ENCODE measurements around the gene MS4A6E. TPM values are rescaled to one million over a fixed set of nuclear protein-coding genes. Genes with fewer than 3 reads are reported as not detected.

Gene MS4A6E
- total and polyA plus RNA-seq, 4 donors: 1.3 TPM; not detected in 3

- intact Hi-C loops (cut with DNase I): no loop called here
Observed at GRCh38 chr11:60303661-60304060, 23.4 kb upstream of the MS4A6E start.

GRCh38 chr11:60305906-60306619 lies 21.0 kb upstream of the MS4A6E start:
- no peaks in the 10 kb centered on the region for H3K27me3 ChIP-seq (ENCODE audit: control insufficient read depth in 1 of 2, insufficient read depth in 2 of 2, low read length in 1 of 2)
- ATAC-seq (ENCODE audit: low FRiP score) (no peak), DNase-seq (no peak)
- H3K4me1 ChIP-seq (ENCODE audit: control insufficient read depth in 1 of 2, insufficient read depth in 2 of 2, low read length in 2 of 2): no peaks in the 10 kb centered on the region
- H3K27ac ChIP-seq (ENCODE audit: low read depth in 1 of 2, low read length in 2 of 2): no peak overlapping the region
- 81% methylated on average over 3 of the region's 3 CpGs for WGBS, 2 donors
- H3K9me3 ChIP-seq (ENCODE audit: control insufficient read depth, low read length): no peaks in the 10 kb centered on the region
- intact Hi-C loops (cut with DNase I): no loop called here
- H3K4me3 ChIP-seq (ENCODE audit: low read length in 2 of 2): no peak overlapping the region
- no peaks in the 10 kb centered on the region for H3K36me3 ChIP-seq (ENCODE audit: control insufficient read depth in 1 of 2, insufficient read depth in 2 of 2, low read length in 1 of 2)

More at GRCh38 chr11:60303661-60304060, 23.4 kb upstream of the MS4A6E start:
- H3K4me1 ChIP-seq (ENCODE audit: control insufficient read depth in 1 of 2, insufficient read depth in 2 of 2, low read length in 2 of 2): no peaks in the 10 kb centered on the region
- H3K36me3 ChIP-seq (ENCODE audit: control insufficient read depth in 1 of 2, insufficient read depth in 2 of 2, low read length in 1 of 2): no peaks in the 10 kb centered on the region
- H3K27me3 ChIP-seq (ENCODE audit: control insufficient read depth in 1 of 2, insufficient read depth in 2 of 2, low read length in 1 of 2): no peaks in the 10 kb centered on the region
- DNase-seq (no peak), ATAC-seq (ENCODE audit: low FRiP score) (no peak)
- no peaks in the 10 kb centered on the region for H3K9me3 ChIP-seq (ENCODE audit: control insufficient read depth, low read length)
- 72 to 80% methylated on average over 5 of the region's 5 CpGs for WGBS, 2 donors
- H3K27ac ChIP-seq (ENCODE audit: low read depth in 1 of 2, low read length in 2 of 2): no peak overlapping the region
- no peak overlapping the region for H3K4me3 ChIP-seq (ENCODE audit: low read length in 2 of 2)

DNA sequence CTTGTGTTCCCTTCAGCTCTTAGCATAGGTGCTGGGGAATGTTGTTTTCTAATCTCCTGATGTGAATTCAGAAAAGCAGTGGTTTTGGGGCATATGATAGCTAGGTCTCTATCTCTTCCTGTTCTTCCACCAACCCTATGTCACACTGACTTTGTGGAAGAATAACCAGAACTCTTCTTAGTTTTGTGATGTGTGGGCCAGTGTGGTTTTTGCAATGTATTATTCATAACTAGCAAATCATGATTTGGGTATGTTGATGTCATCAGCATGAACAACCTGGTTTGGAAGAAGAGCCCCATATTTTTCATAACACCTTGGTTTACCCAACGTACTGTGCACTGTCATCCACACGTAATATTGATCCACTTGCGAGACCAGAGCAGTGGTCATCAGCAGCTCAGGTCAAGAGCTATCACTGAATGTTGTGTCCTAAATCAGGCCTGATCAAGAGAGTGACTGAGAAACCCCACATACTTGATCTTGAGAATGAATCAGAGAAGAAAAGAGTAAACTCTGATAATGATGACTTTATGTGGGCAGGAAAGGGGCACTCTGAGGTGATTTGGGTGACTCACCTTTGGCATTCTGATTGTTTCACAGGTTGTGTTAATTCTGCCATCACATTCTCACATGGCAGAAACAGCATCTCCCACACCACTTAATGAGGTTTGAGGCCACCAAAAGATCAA lies 19.4 kb upstream of the MS4A6E start:
- H3K36me3 ChIP-seq (ENCODE audit: control insufficient read depth in 1 of 2, insufficient read depth in 2 of 2, low read length in 1 of 2): no peaks in the 10 kb centered on the region
- H3K4me3 ChIP-seq (ENCODE audit: low read length in 2 of 2): no peak overlapping the region
- no peaks in the 10 kb centered on the region for H3K27me3 ChIP-seq (ENCODE audit: control insufficient read depth in 1 of 2, insufficient read depth in 2 of 2, low read length in 1 of 2)
- 79 to 89% methylated on average over 3 of the region's 3 CpGs for WGBS, 2 donors
- no peak overlapping the region for H3K27ac ChIP-seq (ENCODE audit: low read depth in 1 of 2, low read length in 2 of 2)
- H3K4me1 ChIP-seq (ENCODE audit: control insufficient read depth in 1 of 2, insufficient read depth in 2 of 2, low read length in 2 of 2): no peaks in the 10 kb centered on the region
- no peaks in the 10 kb centered on the region for H3K9me3 ChIP-seq (ENCODE audit: control insufficient read depth, low read length)
- no peak for ATAC-seq (ENCODE audit: low FRiP score)
- no peak for DNase-seq
- intact Hi-C loops (cut with DNase I): no loop called here

DNA sequence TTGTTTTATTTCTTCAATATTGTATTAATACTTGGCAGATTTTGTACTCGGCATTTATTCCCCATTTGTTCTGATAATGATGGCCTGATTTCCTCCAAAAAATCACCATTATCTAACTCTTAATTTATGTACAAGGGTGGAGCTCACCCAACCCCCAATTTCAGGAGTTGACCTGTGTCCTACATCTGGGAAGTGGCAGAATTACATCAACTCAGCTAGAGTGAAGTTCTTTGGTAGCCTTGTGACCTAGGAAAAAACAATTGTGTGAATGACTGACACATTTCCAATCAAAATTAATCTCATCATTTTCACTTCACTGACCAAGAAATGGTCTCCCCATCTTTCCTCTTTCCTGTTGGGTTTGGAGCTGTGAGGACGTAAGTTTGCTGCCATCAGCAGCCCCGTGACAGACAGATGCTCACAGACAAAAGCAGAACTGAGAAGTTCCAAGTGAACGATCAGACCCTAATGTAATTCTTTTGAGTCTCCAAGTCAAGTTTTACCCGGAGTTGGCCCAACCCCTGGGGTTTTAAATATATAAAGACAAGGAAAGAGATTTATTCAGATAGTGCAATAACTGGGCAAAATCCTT lies 16.6 kb upstream of the MS4A6E start:
- Histone ChIP-seq H3K9me3 (ENCODE audit: control insufficient read depth, low read length) (no peaks in the 10 kb centered on the region), H3K36me3 (ENCODE audit: control insufficient read depth in 1 of 2, insufficient read depth in 2 of 2, low read length in 1 of 2) (no peaks in the 10 kb centered on the region), H3K4me1 (ENCODE audit: control insufficient read depth in 1 of 2, insufficient read depth in 2 of 2, low read length in 2 of 2) (no peaks in the 10 kb centered on the region), H3K27ac (ENCODE audit: low read depth in 1 of 2, low read length in 2 of 2) (no peak overlapping the region), H3K27me3 (ENCODE audit: control insufficient read depth in 1 of 2, insufficient read depth in 2 of 2, low read length in 1 of 2) (no peaks in the 10 kb centered on the region), H3K4me3 (ENCODE audit: low read length in 2 of 2) (no peak overlapping the region)
- ATAC-seq (ENCODE audit: low FRiP score) (peak; percentile 54), DNase-seq (peak in 1 of 2 donors; percentile 77)
- intact Hi-C loops (cut with DNase I): no loop called here
- 41 to 53% methylated on average over 5 of the region's 5 CpGs for WGBS, 2 donors

DNA sequence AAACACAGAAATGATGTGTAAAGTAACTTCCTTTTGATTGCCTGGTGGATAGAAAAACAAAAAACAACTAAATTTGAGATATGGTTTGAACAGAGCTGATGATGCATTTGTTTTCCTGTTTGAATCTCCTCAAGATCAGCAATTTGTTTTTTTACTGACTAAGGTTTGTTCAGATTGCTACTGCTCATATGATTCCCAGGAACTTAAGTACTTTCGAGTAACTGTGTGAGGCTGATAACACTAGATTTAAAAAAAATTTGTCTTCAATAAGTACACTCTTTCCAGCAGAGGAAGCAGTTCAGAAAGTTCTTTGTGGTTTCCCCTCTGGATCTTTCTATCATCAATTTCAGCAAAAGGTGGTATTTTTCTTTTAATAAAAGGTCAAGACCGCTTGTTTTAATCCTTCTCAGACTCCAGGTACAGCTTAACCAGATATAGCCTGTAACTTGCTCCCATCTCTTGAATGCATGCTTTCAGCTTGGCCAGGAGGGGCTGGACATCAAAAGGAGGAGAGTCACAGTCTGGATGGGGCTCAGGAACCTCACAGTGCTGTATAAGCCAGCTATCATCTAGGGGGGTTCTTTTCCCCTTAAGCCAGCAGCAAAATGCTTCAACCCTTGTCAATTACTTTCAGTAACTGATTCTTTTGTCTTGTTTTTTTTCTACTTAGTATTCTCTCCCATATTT lies 12.3 kb upstream of the MS4A6E start:
- peaks cover 8% of the 10 kb centered on the region for H3K9me3 ChIP-seq (ENCODE audit: control insufficient read depth, low read length)
- intact Hi-C loops (cut with DNase I): no loop called here
- ATAC-seq (ENCODE audit: low FRiP score) (no peak), DNase-seq (no peak)
- 38 to 62% methylated on average over 2 of the region's 2 CpGs for WGBS, 2 donors
- no peaks in the 10 kb centered on the region for H3K4me1 ChIP-seq (ENCODE audit: control insufficient read depth in 1 of 2, insufficient read depth in 2 of 2, low read length in 2 of 2)
- H3K4me3 ChIP-seq (ENCODE audit: low read length in 2 of 2): no peak overlapping the region
- H3K27ac ChIP-seq (ENCODE audit: low read depth in 1 of 2, low read length in 2 of 2): no peak overlapping the region
- no peaks in the 10 kb centered on the region for H3K36me3 ChIP-seq (ENCODE audit: control insufficient read depth in 1 of 2, insufficient read depth in 2 of 2, low read length in 1 of 2)
- no peaks in the 10 kb centered on the region for H3K27me3 ChIP-seq (ENCODE audit: control insufficient read depth in 1 of 2, insufficient read depth in 2 of 2, low read length in 1 of 2)

GRCh38 chr11:60315871-60316270 lies 11.2 kb upstream of the MS4A6E start:
- H3K9me3 ChIP-seq (ENCODE audit: control insufficient read depth, low read length): peaks cover 8% of the 10 kb centered on the region
- H3K27ac ChIP-seq (ENCODE audit: low read depth in 1 of 2, low read length in 2 of 2): no peak overlapping the region
- DNase-seq (no peak), ATAC-seq (ENCODE audit: low FRiP score) (no peak)
- no peak overlapping the region for H3K4me3 ChIP-seq (ENCODE audit: low read length in 2 of 2)
- H3K4me1 ChIP-seq (ENCODE audit: control insufficient read depth in 1 of 2, insufficient read depth in 2 of 2, low read length in 2 of 2): no peaks in the 10 kb centered on the region
- intact Hi-C loops (cut with DNase I): no loop called here
- no peaks in the 10 kb centered on the region for H3K27me3 ChIP-seq (ENCODE audit: control insufficient read depth in 1 of 2, insufficient read depth in 2 of 2, low read length in 1 of 2)
- H3K36me3 ChIP-seq (ENCODE audit: control insufficient read depth in 1 of 2, insufficient read depth in 2 of 2, low read length in 1 of 2): no peaks in the 10 kb centered on the region

- H3K4me1 ChIP-seq (ENCODE audit: control insufficient read depth in 1 of 2, insufficient read depth in 2 of 2, low read length in 2 of 2): no peaks in the 10 kb centered on the region
- intact Hi-C loops (cut with DNase I): no loop called here
- H3K9me3 ChIP-seq (ENCODE audit: control insufficient read depth, low read length): peaks cover 8% of the 10 kb centered on the region
- no peak for DNase-seq
- no peaks in the 10 kb centered on the region for H3K36me3 ChIP-seq (ENCODE audit: control insufficient read depth in 1 of 2, insufficient read depth in 2 of 2, low read length in 1 of 2)
- no peaks in the 10 kb centered on the region for H3K27me3 ChIP-seq (ENCODE audit: control insufficient read depth in 1 of 2, insufficient read depth in 2 of 2, low read length in 1 of 2)
- H3K4me3 ChIP-seq (ENCODE audit: low read length in 2 of 2): no peak overlapping the region
- no peak for ATAC-seq (ENCODE audit: low FRiP score)
- H3K27ac ChIP-seq (ENCODE audit: low read depth in 1 of 2, low read length in 2 of 2): no peak overlapping the region
- 38 to 46% methylated on average over 2 of the region's 2 CpGs for WGBS, 2 donors
Observed at GRCh38 chr11:60316317-60316716, 10.7 kb upstream of the MS4A6E start.

GRCh38 chr11:60318726-60319125 lies 8.3 kb upstream of the MS4A6E start:
- Histone ChIP-seq H3K4me1 (ENCODE audit: control insufficient read depth in 1 of 2, insufficient read depth in 2 of 2, low read length in 2 of 2) (no peaks in the 10 kb centered on the region), H3K36me3 (ENCODE audit: control insufficient read depth in 1 of 2, insufficient read depth in 2 of 2, low read length in 1 of 2) (no peaks in the 10 kb centered on the region), H3K27me3 (ENCODE audit: control insufficient read depth in 1 of 2, insufficient read depth in 2 of 2, low read length in 1 of 2) (no peaks in the 10 kb centered on the region), H3K9me3 (ENCODE audit: control insufficient read depth, low read length) (peaks cover 8% of the 10 kb centered on the region), H3K27ac (ENCODE audit: low read depth in 1 of 2, low read length in 2 of 2) (no peak overlapping the region), H3K4me3 (ENCODE audit: low read length in 2 of 2) (no peak overlapping the region)
- WGBS, 2 donors: 66 to 68% methylated on average over 2 of the region's 2 CpGs
- DNase-seq: no peak
- no peak for ATAC-seq (ENCODE audit: low FRiP score)
- intact Hi-C loops (cut with DNase I): no loop called here

All from aorta (tissue), 5 donors.